EL (cell line): ENCODE measurements around the gene SUCO.
"Not testable (repeated sequence)": the region's sequence is repeated elsewhere in the genome, so short reads cannot be mapped to it uniquely, and the experiment has no call there.

ENCODE experiments used
- DNase-seq: peaks from one replicate; pipeline ENCODE4 v3.0.0-alpha.2; 2016

Gene SUCO, protein sequence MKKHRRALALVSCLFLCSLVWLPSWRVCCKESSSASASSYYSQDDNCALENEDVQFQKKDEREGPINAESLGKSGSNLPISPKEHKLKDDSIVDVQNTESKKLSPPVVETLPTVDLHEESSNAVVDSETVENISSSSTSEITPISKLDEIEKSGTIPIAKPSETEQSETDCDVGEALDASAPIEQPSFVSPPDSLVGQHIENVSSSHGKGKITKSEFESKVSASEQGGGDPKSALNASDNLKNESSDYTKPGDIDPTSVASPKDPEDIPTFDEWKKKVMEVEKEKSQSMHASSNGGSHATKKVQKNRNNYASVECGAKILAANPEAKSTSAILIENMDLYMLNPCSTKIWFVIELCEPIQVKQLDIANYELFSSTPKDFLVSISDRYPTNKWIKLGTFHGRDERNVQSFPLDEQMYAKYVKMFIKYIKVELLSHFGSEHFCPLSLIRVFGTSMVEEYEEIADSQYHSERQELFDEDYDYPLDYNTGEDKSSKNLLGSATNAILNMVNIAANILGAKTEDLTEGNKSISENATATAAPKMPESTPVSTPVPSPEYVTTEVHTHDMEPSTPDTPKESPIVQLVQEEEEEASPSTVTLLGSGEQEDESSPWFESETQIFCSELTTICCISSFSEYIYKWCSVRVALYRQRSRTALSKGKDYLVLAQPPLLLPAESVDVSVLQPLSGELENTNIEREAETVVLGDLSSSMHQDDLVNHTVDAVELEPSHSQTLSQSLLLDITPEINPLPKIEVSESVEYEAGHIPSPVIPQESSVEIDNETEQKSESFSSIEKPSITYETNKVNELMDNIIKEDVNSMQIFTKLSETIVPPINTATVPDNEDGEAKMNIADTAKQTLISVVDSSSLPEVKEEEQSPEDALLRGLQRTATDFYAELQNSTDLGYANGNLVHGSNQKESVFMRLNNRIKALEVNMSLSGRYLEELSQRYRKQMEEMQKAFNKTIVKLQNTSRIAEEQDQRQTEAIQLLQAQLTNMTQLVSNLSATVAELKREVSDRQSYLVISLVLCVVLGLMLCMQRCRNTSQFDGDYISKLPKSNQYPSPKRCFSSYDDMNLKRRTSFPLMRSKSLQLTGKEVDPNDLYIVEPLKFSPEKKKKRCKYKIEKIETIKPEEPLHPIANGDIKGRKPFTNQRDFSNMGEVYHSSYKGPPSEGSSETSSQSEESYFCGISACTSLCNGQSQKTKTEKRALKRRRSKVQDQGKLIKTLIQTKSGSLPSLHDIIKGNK (N-terminal part only)

DNA sequence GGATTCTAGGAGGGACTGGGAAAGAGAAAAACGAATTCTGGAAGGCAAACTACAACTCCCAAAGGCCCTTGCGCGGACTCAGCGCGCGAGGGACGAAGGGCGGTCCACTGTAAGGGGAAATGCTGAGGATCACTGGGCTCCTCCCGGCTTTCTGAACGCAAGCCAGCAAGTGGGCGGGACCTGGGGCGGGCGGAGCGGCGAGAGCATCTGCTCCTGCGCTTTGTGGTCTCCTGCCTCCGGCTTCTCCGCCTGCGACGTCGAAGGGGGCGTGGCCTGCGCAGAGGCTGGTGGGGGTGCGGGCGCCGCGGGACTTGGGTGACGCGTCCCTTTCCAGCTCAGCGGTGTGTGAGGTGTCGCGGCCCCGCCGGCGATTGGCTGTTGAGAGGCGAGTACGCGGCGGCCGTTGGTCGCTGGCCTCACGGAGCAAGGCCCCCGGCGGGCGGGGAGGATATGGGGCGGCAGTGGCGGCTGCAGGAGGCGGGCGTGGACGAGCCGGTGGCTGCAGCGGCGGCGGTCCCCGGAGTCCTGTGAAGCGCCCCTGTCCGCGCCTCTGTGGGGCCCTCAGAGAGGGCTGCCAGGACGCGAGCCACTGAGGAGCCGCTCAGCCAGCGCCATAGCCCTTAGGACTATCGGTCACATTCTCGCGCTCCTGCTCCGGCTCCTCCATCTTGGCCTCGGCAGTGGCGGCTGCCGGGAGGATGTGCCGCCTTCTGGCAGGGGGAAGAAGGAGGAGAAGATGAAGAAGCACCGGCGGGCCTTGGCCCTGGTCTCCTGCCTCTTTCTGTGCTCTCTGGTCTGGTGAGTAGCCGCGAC is at the start of gene SUCO:
TSS of gene SUCO (plus strand) at position 451 of the 813 bp plus-strand sequence. CDS start at position 737, 286 bp downstream.
- DNase-seq, result peak; percentile 99

GRCh38 chr1:172483448-172483847 is 49.5 kb upstream of the SUCO start:
- DNase-seq, result no peak

DNA sequence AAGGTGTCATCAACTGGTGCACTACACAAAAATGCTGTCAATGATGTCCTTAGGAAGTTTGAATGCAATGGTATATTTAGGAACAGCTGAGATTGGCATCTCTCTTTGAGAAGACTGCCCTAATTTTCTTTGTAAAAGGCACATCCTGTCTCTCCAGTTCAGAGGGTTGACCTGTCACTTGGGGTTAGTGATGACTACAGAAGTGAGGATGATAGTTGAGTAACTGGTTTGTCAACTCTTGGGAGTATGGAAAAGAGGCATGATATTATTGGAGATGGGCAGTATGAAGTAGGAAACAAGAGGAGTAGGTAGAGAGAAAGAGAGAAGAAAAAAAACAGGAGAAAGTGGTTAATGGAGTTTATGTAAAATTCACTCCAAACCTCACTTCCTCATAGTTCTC is 48.7 kb upstream of the SUCO start:
- no peak for DNase-seq

DNA sequence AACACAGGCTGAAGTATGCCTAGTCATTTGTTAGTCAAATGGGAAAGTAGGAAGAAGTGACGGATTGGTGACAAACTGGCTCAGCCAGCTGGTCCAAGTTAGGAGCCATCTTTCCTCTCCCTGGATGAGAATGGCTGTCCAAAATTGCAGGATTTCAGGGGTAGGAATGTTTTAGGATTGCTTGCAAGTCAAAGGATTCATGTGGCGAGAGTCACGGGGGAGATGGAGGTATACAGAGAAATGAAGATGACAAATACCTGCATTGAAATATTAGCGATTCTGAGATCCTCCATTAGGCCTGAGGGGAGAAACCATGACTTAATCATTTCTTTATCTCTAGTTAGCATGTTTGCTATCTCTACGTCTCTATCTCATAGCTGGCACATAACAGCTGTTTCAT is 47.3 kb upstream of the SUCO start:
- no peak for DNase-seq

GRCh38 chr1:172486805-172487454 is 46.0 kb upstream of the SUCO start:
- DNase-seq, result no peak

DNA sequence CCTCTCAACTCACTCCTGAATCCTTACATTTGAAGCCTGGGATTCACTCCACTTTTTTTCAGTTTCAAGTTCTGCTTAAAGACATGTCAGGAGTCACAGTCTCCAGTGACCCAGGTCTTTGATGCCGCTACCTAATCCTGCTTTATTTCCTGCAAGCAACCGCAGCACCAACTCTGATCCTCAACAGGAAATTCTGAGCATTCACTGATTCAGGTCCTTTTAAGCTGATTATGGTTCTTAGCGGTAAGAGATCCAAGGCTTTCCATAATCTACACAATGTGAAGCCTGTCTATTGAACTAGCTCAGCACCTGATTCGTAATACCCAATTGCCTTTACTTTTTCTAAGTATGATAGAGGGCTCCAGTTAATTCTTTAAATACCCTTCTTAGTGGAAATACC is 45.4 kb upstream of the SUCO start:
- no peak for DNase-seq

GRCh38 chr1:172488393-172488792 is 44.6 kb upstream of the SUCO start:
- DNase-seq, result no peak

DNA sequence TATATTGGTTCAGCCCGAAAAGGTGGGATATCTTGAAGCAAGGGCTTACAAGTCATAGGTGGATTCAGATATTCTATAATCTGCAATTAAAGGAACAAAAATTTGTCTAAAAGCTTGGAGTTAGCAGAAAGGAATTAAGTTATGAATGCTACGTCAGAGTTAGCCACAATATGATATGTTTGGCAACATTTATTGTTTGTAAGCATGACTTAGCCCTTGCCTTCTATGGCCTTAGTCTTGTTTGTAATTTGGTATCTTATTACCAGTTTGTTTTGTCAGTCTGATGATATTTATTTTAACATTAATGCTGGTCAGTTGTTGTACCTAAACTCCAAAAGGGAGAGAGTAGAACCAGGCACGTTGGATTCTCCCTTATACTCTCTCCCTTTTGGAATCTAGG is 43.1 kb upstream of the SUCO start:
- no peak for DNase-seq

GRCh38 chr1:172492421-172492820 is 40.5 kb upstream of the SUCO start:
- no peak for DNase-seq

- no peak for DNase-seq
Measured at GRCh38 chr1:172494166-172494565, 38.8 kb upstream of the SUCO start.

DNA sequence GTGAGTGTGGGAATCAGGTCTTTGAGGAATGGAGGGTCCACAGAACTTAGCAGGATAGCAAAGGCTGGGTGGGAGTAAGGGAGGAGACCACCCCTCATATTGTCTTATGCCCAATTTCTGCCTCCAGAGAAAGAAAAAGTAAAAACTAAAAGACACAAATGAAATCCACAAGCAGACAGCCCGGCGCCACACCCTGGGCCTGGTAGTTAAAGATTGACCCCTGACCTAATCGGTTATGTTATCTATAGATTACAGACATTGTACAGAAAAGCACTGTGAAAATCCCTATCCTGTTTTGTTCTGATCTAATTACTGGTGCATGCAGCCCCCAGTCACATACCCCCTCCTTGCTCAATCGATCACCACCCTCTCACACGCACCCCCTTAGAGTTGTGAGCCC is 36.8 kb upstream of the SUCO start:
- DNase-seq, result not testable (repeated sequence)

DNA sequence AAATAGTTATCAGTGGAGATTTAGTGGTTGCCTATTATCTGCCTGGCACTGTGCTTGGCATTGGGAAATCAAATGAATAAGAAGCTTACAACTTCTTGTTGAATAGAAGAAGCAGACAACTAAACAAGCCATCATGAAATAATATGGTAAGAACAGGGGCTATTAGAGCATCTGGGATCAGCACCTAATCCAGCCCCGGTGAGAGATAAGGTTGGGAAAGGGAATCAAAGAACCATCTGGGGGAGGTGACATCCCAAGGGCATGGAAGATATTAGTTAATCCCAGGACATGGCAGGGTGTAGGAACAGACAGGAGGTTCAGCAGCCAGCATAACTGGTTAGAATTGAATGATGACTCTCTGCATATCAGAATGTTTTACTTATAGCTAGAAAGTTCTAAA is 36.3 kb upstream of the SUCO start:
- DNase-seq, result peak; percentile 2

DNA sequence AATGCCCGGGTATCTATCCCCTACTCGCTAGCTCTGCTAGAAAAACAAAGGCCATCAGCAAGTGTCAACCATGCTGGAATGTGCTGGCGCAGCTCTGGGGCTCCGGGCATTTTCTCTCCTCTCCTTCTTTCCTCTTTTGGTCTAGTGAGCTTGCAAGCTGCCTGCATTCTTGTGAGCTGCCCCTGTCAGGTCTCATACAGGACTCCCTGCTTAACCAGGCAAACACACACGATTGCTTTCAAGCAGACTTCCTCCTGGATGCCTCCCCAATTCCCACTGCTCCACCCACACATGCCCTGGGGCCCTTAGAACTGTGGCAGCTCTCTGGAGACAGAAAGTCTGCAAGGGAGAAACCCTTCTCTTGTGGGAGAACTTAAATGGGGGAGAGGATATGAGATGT is 35.7 kb upstream of the SUCO start:
- DNase-seq, result peak; percentile 89

DNA sequence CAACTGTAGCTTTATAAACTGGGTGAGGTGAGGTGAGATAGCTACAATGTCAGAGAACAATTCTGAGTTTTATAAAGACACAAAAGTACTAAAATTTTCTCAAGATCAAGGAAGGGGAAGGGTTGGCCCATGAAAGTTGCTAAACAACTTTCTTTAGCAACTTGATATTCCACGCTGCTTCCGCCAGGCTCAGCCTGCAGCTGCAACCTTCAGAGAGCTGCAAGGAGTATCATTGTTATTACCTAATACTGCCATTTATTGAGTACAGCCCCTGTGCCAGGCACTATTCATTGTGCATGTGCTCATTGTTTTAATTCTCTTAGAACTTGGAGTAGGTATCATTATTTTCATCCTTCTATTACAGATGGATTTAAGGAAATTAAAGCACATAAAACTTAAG is 34.1 kb upstream of the SUCO start:
- DNase-seq, result no peak

GRCh38 chr1:172499636-172500141 is 33.3 kb upstream of the SUCO start:
- peak; percentile 4 for DNase-seq

- DNase-seq, result no peak
Measured at GRCh38 chr1:172500207-172500606, 32.7 kb upstream of the SUCO start.

DNA sequence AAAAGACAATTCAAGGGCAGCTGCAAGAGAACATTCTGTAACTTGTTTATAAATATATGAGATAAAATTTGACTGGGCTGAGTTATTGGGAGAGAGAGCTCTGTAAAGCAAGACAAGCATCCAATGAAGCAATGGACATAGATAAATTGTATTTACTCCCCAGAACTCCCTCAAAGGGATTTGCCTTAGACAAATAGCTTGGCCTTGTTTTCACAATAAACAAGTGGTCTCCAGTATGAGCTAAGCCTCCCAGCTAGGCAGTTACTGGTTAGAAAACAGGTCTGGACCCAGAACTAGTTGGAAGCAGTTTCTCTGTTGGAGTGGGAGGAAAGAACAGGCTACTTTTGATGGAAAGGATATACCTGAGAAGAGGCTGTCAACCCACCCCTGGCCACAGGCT is 25.2 kb upstream of the SUCO start:
- DNase-seq, result no peak

DNA sequence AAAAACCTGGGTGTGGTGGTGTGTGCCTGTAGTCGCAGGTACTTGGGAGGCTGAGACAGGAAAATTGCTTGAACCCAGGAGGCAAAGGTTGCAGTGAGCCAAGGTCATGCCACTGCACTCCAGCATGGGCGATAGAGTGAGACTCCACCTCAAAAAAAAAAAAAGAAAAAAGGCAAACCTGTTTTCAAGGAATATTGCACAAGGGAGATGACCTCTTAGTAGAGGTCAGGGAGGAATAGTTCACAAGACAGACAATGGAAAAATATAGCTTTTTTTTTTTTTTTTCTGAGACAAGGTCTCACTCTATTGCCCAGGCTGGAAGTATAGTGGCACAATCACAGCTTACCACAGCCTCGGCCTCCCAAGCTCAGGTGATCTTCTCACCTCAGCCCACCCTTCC is 22.5 kb upstream of the SUCO start:
- no peak for DNase-seq

GRCh38 chr1:172512591-172512990 is 20.4 kb upstream of the SUCO start:
- no peak for DNase-seq

DNA sequence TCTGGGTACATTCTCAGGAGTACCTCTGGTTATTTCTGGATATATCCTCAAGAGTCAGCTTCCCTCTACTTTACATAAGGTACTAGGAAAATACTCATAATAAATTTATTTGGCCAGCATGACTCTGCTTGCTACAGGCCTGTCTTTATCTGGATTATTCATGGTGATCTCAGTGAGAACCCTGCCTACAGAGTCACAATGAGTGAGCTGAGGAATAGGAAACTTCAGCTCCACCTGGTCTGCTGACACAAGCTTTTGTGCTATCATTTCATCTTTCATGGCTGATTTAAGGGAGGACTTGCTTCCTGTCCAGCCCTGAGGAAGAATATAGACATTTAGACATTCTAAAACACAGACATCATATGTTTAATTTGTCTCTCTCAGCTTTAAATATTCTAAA is 19.5 kb upstream of the SUCO start:
- DNase-seq, result no peak

DNA sequence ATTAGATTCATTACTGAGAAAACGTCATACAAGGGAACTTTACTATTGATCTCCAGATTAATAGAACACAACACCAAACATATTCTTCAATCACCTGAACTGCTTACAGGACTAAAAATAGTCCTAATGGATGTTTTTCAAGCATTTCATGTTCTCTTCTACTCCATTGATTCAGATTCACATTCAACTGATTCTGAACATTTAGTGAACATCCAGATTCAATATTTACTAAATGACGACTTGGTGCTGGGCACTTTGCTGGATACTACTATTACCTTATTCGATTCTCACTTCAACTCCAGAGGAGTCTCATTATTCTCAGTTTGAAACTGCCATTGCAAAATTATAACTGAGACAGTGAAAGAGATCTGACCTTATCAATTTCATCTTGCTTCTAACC is 18.8 kb upstream of the SUCO start:
- DNase-seq, result no peak

DNA sequence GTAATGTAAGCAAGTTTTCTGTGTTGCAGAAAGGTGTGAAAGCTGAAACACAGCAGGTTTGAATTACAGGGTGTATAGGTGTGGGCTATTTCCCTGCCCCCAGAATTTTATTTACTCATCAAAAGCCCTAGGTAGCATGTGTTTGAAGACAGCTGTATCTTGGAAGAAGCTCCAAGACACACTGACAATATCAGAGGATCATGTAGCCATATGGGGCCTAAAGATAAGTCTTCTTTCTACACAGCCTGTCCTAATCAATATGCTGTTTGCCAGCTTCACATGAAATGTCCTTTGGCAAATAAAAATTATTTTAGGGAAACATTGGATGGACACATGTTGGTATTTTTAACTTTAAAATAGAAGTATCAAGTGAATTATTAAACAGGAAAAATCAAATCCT is 17.5 kb upstream of the SUCO start:
- no peak for DNase-seq
